Measurements from ENCODE around the gene RNF115. TPM values are rescaled to one million over a fixed set of nuclear protein-coding genes. Genes with fewer than 3 reads are reported as not detected.
A peak's percentile ranks its signal among the peaks of the same experiment; 100 is the strongest.

The RNF115 gene
- total RNA-seq, 1 donor: 16.4 TPM

DNA sequence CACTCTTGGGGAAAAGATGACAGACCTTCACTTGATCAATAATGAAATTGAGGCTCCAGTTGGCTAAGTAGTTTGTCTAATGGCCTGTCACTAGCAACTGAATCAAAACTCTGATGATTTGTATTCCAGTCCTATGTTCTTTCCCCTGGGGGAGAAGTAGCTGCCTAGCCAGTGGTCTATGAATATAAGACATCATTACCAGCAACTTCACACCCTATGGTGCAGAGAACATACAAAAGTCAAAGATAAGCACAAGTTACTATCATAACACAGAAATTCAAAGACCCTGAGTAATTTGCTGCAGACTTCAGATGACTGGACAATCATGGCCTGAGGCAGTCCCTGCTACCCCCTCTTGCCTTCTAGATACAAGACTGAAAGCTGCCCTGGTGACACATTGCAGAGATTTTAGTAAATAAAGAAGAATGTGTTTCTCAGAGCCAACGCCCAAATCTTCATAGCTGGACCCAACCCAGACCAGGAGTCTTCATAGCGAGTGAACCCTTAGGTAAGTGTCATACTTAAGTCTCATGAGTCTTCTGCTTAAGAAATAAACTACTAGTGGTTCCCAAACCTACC, 117.7 kb downstream of the RNF115 start:
- no peak overlapping the region for H3K4me3 ChIP-seq (ENCODE audit: low read depth, low read length)
- DNase-seq (ENCODE audit: low read depth): no peak
- TF ChIP-seq, protein P1, sequence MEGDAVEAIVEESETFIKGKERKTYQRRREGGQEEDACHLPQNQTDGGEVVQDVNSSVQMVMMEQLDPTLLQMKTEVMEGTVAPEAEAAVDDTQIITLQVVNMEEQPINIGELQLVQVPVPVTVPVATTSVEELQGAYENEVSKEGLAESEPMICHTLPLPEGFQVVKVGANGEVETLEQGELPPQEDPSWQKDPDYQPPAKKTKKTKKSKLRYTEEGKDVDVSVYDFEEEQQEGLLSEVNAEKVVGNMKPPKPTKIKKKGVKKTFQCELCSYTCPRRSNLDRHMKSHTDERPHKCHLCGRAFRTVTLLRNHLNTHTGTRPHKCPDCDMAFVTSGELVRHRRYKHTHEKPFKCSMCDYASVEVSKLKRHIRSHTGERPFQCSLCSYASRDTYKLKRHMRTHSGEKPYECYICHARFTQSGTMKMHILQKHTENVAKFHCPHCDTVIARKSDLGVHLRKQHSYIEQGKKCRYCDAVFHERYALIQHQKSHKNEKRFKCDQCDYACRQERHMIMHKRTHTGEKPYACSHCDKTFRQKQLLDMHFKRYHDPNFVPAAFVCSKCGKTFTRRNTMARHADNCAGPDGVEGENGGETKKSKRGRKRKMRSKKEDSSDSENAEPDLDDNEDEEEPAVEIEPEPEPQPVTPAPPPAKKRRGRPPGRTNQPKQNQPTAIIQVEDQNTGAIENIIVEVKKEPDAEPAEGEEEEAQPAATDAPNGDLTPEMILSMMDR (IDR thresholded peaks at IDR 0.05; ENCODE audit: insufficient read depth, low read depth, low read length): no peak

DNA sequence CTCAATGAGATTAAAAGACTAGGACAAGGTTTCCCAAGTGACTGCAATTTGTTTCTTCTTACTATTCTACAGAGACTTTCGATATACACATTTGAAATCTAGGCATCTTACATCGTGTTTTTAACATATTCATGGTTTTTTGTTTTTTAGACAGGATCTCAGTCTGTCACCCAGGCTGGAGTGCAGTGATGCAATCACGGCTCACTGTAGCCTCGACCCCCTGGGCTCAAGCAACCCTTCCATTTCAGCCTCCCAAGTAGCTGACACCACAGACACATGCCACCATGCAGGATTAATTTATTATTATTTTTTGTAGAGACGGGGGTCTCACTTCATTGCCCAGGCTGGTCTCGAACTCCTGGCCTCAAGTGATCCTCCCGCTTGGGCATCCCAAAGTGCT, 118.3 kb downstream of the RNF115 start:
- TF ChIP-seq, protein P1 (IDR thresholded peaks at IDR 0.05; ENCODE audit: insufficient read depth, low read depth, low read length): no peak
- DNase-seq (ENCODE audit: low read depth): no peak
- no peak overlapping the region for H3K4me3 ChIP-seq (ENCODE audit: low read depth, low read length)

DNA sequence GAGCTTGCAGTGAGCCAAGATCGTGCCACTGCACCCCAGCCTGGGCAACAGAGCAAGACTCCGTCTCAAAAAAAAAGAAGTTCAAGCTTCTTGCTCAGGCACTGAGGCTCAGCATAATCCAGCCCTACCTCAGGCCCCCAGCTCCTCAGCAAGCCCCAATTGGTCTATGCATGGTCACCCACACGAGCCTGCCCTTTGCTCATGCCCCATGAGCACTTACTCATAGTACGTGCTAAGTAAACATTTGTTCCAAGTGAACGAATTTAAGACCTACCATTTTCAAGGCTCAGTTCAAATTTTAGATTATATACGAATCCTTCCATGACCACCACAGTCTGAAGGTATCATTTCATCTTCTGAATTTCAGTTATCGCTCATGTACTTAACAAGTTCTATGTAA, 121.1 kb downstream of the RNF115 start:
- TF ChIP-seq, protein P1 (IDR thresholded peaks at IDR 0.05; ENCODE audit: insufficient read depth, low read depth, low read length): no peak
- H3K4me3 ChIP-seq (ENCODE audit: low read depth, low read length): no peak overlapping the region
- no peak for DNase-seq (ENCODE audit: low read depth)

GRCh38 chr1:145702052-145702451, 121.8 kb downstream of the RNF115 start:
- TF ChIP-seq, protein P1 (IDR thresholded peaks at IDR 0.05; ENCODE audit: insufficient read depth, low read depth, low read length): no peak
- DNase-seq (ENCODE audit: low read depth): no peak
- H3K4me3 ChIP-seq (ENCODE audit: low read depth, low read length): no peak overlapping the region

DNA sequence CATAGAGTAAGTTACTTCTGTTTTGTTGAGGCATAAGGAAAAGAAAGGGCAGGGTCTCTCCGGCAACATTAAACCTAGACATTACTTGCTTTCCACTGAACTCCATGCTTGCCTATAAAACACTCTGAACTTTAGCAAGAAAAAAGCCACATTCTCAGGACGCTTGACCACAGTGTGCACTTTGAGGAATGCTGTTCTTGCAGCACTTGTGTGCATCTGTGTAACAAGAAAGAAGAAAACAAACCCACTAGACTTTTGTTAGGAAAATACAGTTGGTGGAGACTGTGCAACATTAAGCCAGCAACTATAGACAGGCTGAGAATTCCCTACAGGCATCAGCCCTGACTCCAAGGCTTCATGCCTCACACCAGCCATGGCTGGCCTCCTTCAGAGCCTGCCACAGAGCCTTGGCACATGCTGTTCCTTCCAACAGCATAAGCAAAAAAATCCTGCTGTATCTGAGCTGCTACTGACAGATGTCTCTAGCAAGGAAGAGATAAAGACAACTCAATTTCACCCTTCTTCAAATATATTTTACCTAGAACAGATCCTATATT, 122.5 kb downstream of the RNF115 start:
- TF ChIP-seq, protein P1 (IDR thresholded peaks at IDR 0.05; ENCODE audit: insufficient read depth, low read depth, low read length): no peak
- DNase-seq (ENCODE audit: low read depth): peak; percentile 56
- no peak overlapping the region for H3K4me3 ChIP-seq (ENCODE audit: low read depth, low read length)

DNA sequence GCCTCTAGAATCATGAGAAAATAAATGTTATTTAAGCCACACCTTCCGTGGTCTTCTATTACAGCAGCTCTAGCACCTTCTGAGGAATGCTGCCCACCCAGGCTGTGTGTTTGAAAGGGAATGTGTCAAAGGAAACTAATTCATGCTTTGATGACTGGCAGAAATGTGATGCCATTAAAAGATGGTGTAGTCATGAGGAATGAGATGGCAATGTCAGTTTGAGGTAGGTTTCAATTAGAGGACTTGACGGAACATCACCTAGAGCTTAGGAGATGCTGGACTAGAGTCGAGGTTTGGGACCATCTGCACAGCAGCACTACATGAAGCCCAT, 127.3 kb downstream of the RNF115 start:
- TF ChIP-seq, protein P1 (IDR thresholded peaks at IDR 0.05; ENCODE audit: insufficient read depth, low read depth, low read length): no peak
- H3K4me3 ChIP-seq (ENCODE audit: low read depth, low read length): no peak overlapping the region
- DNase-seq (ENCODE audit: low read depth): no peak

Measured in fibroblast of villous mesenchyme (primary cell).